Neural cell (in vitro differentiated cells): ENCODE results near the gene MAP3K7CL. TPM values are rescaled to one million over a fixed set of nuclear protein-coding genes. Genes with fewer than 3 reads are reported as not detected.

Source experiments
- H2AFZ ChIP-seq: fragments of 200-600, 300-800 bp; sonication (generic), shearing (Covaris generic); 2 replicates; pipeline ENCODE4 v1.6.0; 2014; ENCODE audit warnings: low read depth, mild to moderate bottlenecking, antibody characterized with exemption, low read length, moderate library complexity
- H3F3A ChIP-seq: fragments of 200-600 bp; shearing (Covaris generic); 2 replicates; pipeline ENCODE4 v1.6.1; 2016; ENCODE audit warnings: mild to moderate bottlenecking, moderate library complexity, mixed read lengths, antibody characterized with exemption, low read length; ENCODE audit not compliant: insufficient read depth, poor library complexity, severe bottlenecking
- H3K27ac ChIP-seq: fragments of 200-600, 300-800 bp; sonication (generic), shearing (Covaris generic); 2 replicates; pipeline ENCODE4 v1.5.1; 2014; ENCODE audit warnings: mild to moderate bottlenecking, low read length, moderate library complexity
- H3K27me3 ChIP-seq: fragments of 300-800, 200-600 bp; sonication (generic), shearing (Covaris generic); 2 replicates; pipeline ENCODE4 v1.6.0; 2014; ENCODE audit warnings: mild to moderate bottlenecking, low read depth, low read length, moderate library complexity; ENCODE audit not compliant: insufficient read depth
- H3K36me3 ChIP-seq: fragments of 300-800, 200-600 bp; sonication (generic), shearing (Covaris generic); 2 replicates; pipeline ENCODE4 v1.5.1; 2014; ENCODE audit warnings: mild to moderate bottlenecking, antibody characterized with exemption, low read length, moderate library complexity; ENCODE audit not compliant: insufficient read depth
- H3K4me2 ChIP-seq: fragments of 300-800, 200-600 bp; sonication (generic), shearing (Covaris generic); 2 replicates; pipeline ENCODE4 v1.6.0; 2014; ENCODE audit warnings: mild to moderate bottlenecking, low read length
- H3K4me3 ChIP-seq: fragments of 300-800, 200-600 bp; sonication (generic), shearing (Covaris generic); 2 replicates; pipeline ENCODE4 v1.5.1; 2014; ENCODE audit warnings: mild to moderate bottlenecking, low read length, moderate library complexity
- H3K79me2 ChIP-seq: fragments of 200-600 bp; shearing (Covaris generic); replicated peaks from 2 replicates; pipeline ENCODE4 v1.6.0; 2014; ENCODE audit warnings: mild to moderate bottlenecking, low read length, moderate library complexity; ENCODE audit not compliant: insufficient read depth
- H3K9ac ChIP-seq: fragments of 300-800, 200-600 bp; sonication (generic), shearing (Covaris generic); 2 replicates; pipeline ENCODE4 v1.6.1; 2016; ENCODE audit warnings: mild to moderate bottlenecking, low read length, mixed read lengths
- H3K9me2 ChIP-seq: fragments of 200-600 bp; shearing (Covaris generic); 2 replicates; pipeline ENCODE4 v1.6.1; 2016; ENCODE audit warnings: mild to moderate bottlenecking, low read length, mixed read lengths; ENCODE audit not compliant: insufficient read depth
- H3K9me3 ChIP-seq: fragments of 200-600, 300-800 bp; sonication (generic), shearing (Covaris generic); 2 replicates; pipeline ENCODE4 v1.6.1; 2016; ENCODE audit warnings: mild to moderate bottlenecking, mixed run types, low read length, moderate library complexity, mixed read lengths
- H4K20me1 ChIP-seq: fragments of 200-600 bp; shearing (Covaris generic); 2 replicates; pipeline ENCODE4 v1.6.1; 2016; ENCODE audit warnings: mild to moderate bottlenecking, mixed run types; ENCODE audit not compliant: insufficient read depth
- CTCF ChIP-seq: fragments of 450-650 bp; IDR thresholded peaks from 2 replicates; pipeline ENCODE4 v1.5.1; 2014; ENCODE audit warnings: antibody characterized with exemption, mild to moderate bottlenecking, moderate library complexity; ENCODE audit not compliant: poor library complexity, severe bottlenecking
- EP300 ChIP-seq: fragments of 450-650 bp; conservative IDR thresholded peaks from 2 replicates; pipeline ENCODE4 v1.6.1; 2014; ENCODE audit warnings: antibody characterized with exemption, mild to moderate bottlenecking, moderate library complexity; ENCODE audit not compliant: poor library complexity, severe bottlenecking
- EZH2 ChIP-seq: fragments of 200-600, 300-800 bp; shearing (Covaris generic), sonication (generic); IDR thresholded peaks from 2 replicates; pipeline ENCODE4 v1.6.1; 2014; ENCODE audit warnings: antibody characterized with exemption, low read length, borderline replicate concordance, mild to moderate bottlenecking; ENCODE audit not compliant: insufficient read depth, poor library complexity, severe bottlenecking
- MXI1 ChIP-seq: fragments of 450-650 bp; conservative IDR thresholded peaks from 2 replicates; pipeline ENCODE4 v1.6.1; 2014; ENCODE audit warnings: antibody characterized with exemption, mild to moderate bottlenecking; ENCODE audit not compliant: poor library complexity, severe bottlenecking
- POLR2AphosphoS5 ChIP-seq: IDR thresholded peaks from 2 replicates; pipeline ENCODE4 v1.6.1; 2012
- RAD21 ChIP-seq: fragments of 450-650 bp; conservative IDR thresholded peaks from 2 replicates; pipeline ENCODE4 v1.6.1; 2014; ENCODE audit warnings: antibody characterized with exemption, mild to moderate bottlenecking, moderate library complexity
- REST ChIP-seq: IDR thresholded peaks from 2 replicates; pipeline ENCODE4 v1.6.1; 2012; ENCODE audit warnings: borderline replicate concordance
- SMC3 ChIP-seq: fragments of 450-650 bp; conservative IDR thresholded peaks from 2 replicates; pipeline ENCODE4 v1.6.1; 2014; ENCODE audit warnings: antibody characterized with exemption, mild to moderate bottlenecking, moderate library complexity; ENCODE audit not compliant: poor library complexity
- TAF1 ChIP-seq: IDR thresholded peaks from 2 replicates; pipeline ENCODE4 v1.6.1; 2012; ENCODE audit warnings: low read depth
- polyA plus RNA-seq: library from polyadenylated mRNA; depleted of rRNA; stranded (reverse); fragments of >200 nt; gene quantifications from 2 replicates; pipeline ENCODE4 v1.2.3, GENCODE V29; 2014

The MAP3K7CL gene
- polyA plus RNA-seq, 1 donor from 2014 or later, result not detected

- H3K4me3 ChIP-seq, result no peak overlapping the region
- no peak overlapping the region for H3K4me2 ChIP-seq
- H3K9ac ChIP-seq, result no peak overlapping the region
- H3K27me3 ChIP-seq, result no peaks in the 10 kb centered on the region
- no peaks in the 10 kb centered on the region for H3K9me3 ChIP-seq
- no peaks in the 10 kb centered on the region for H3K36me3 ChIP-seq
- no peak overlapping the region for H3K27ac ChIP-seq
- TF ChIP-seq RAD21 (no peak), POLR2AphosphoS5 (no peak), SMC3 (no peak), CTCF (no peak), EZH2 (no peak), TAF1 (no peak), EP300 (no peak), MXI1 (no peak), REST (no peak)
- H3K79me2 ChIP-seq, result no peaks in the 10 kb centered on the region
- no peak overlapping the region for H2AFZ ChIP-seq
- H3K9me2 ChIP-seq, result no peaks in the 10 kb centered on the region
- H4K20me1 ChIP-seq, result no peaks in the 10 kb centered on the region
- no peaks in the 10 kb centered on the region for H3F3A ChIP-seq
Observed at GRCh38 chr21:29219165-29219770, 88.8 kb downstream of the MAP3K7CL start.

- no peak overlapping the region for H2AFZ ChIP-seq
- H3K9me2 ChIP-seq, result no peaks in the 10 kb centered on the region
- H3K4me2 ChIP-seq, result no peak overlapping the region
- no peaks in the 10 kb centered on the region for H4K20me1 ChIP-seq
- TF ChIP-seq SMC3 (no peak), MXI1 (no peak), REST (no peak), TAF1 (no peak), CTCF (no peak), EP300 (no peak), EZH2 (no peak), RAD21 (no peak), POLR2AphosphoS5 (no peak)
- no peak overlapping the region for H3K4me3 ChIP-seq
- H3K36me3 ChIP-seq, result no peaks in the 10 kb centered on the region
- H3K9me3 ChIP-seq, result no peaks in the 10 kb centered on the region
- no peak overlapping the region for H3K9ac ChIP-seq
- no peaks in the 10 kb centered on the region for H3K79me2 ChIP-seq
- H3K27ac ChIP-seq, result no peak overlapping the region
- no peaks in the 10 kb centered on the region for H3F3A ChIP-seq
- H3K27me3 ChIP-seq, result no peaks in the 10 kb centered on the region
Observed at GRCh38 chr21:29221253-29221744, 90.9 kb downstream of the MAP3K7CL start.
